OCI-LY1 (cell line): Measurements from ENCODE around the gene ABHD17A.
A peak's percentile ranks its signal among the peaks of the same experiment; 100 is the strongest.

Experiments
- H2AFZ ChIP-seq: fragments of 200-600 bp; sonication (generic), shearing (Covaris generic); 2 replicates; pipeline ENCODE4 v1.6.0; 2014; ENCODE audit warnings: antibody characterized with exemption, mild to moderate bottlenecking, low read length
- H3F3A ChIP-seq: fragments of 200-600 bp; sonication (generic), shearing (Covaris generic); 2 replicates; pipeline ENCODE4 v1.6.0; 2014; ENCODE audit warnings: mild to moderate bottlenecking, antibody characterized with exemption, low read length, moderate library complexity; ENCODE audit not compliant: insufficient read depth
- H3K27ac ChIP-seq: fragments of 200-600 bp; sonication (generic); 2 replicates; pipeline ENCODE4 v1.5.1; 2014; ENCODE audit warnings: low read length, mixed run types, mild to moderate bottlenecking, low read depth; ENCODE audit not compliant: poor library complexity, severe bottlenecking
- H3K27me3 ChIP-seq: fragments of 200-600 bp; sonication (generic); 2 replicates; pipeline ENCODE4 v1.6.0; 2014; ENCODE audit warnings: antibody characterized with exemption, mild to moderate bottlenecking, low read length, moderate library complexity; ENCODE audit not compliant: insufficient read depth
- H3K36me3 ChIP-seq: fragments of 200-600 bp; sonication (generic); 2 replicates; pipeline ENCODE4 v1.6.1; 2014; ENCODE audit warnings: mild to moderate bottlenecking, antibody characterized with exemption, low read length, moderate library complexity, mixed read lengths; ENCODE audit not compliant: insufficient read depth
- H3K4me1 ChIP-seq: fragments of 200-600 bp; sonication (generic); 2 replicates; pipeline ENCODE4 v1.5.1; 2014; ENCODE audit warnings: mild to moderate bottlenecking, low read length, moderate library complexity; ENCODE audit not compliant: insufficient read depth, severe bottlenecking
- H3K4me2 ChIP-seq: fragments of 200-600 bp; sonication (generic), shearing (Covaris generic); 2 replicates; pipeline ENCODE4 v1.6.1; 2014; ENCODE audit warnings: low read length
- H3K4me3 ChIP-seq: fragments of 200-600 bp; sonication (generic); 2 replicates; pipeline ENCODE4 v1.5.1; 2014; ENCODE audit warnings: low read length, low read depth, mild to moderate bottlenecking, mixed read lengths; ENCODE audit not compliant: poor library complexity, severe bottlenecking
- H3K79me2 ChIP-seq: fragments of 200-600 bp; shearing (Covaris generic); 2 replicates; pipeline ENCODE4 v1.6.1; 2016; ENCODE audit warnings: mixed run types, low read length, mixed read lengths; ENCODE audit not compliant: insufficient read depth
- H3K9ac ChIP-seq: fragments of 200-600 bp; sonication (generic), shearing (Covaris generic); 2 replicates; pipeline ENCODE4 v1.6.1; 2014; ENCODE audit warnings: mild to moderate bottlenecking, low read length, mixed read lengths
- H3K9me2 ChIP-seq: fragments of 200-600 bp; sonication (generic), shearing (Covaris generic); 2 replicates; pipeline ENCODE4 v1.6.1; 2014; ENCODE audit warnings: low read depth, mild to moderate bottlenecking, low read length, mixed read lengths
- H3K9me3 ChIP-seq: fragments of 200-600 bp; shearing (Covaris generic); 2 replicates; pipeline ENCODE4 v1.6.1; 2014; ENCODE audit warnings: low read length, mixed read lengths
- H4K20me1 ChIP-seq: fragments of 200-600 bp; sonication (generic), shearing (Covaris generic); 2 replicates; pipeline ENCODE4 v1.6.0; 2016; ENCODE audit warnings: mild to moderate bottlenecking, low read length; ENCODE audit not compliant: insufficient read depth
- CTCF ChIP-seq: fragments of 200-600 bp; sonication (generic), shearing (Covaris generic); IDR thresholded peaks from 2 replicates; pipeline ENCODE4 v1.5.1; 2017; ENCODE audit warnings: mild to moderate bottlenecking, antibody characterized with exemption, low read length, moderate library complexity, mixed read lengths
- EZH2 ChIP-seq: fragments of 200-600 bp; sonication (generic), shearing (Covaris generic); IDR thresholded peaks from 2 replicates; pipeline ENCODE4 v1.8.0; 2017; ENCODE audit warnings: borderline replicate concordance, mixed run types, mild to moderate bottlenecking, antibody characterized with exemption, low read length, moderate library complexity, mixed read lengths

Gene ABHD17A

GRCh38 chr19:1931445-1931844 lies 46.1 kb upstream of the ABHD17A start:
- Histone ChIP-seq H3K4me1 (peaks cover 18% of the 10 kb centered on the region), H3K79me2 (no peaks in the 10 kb centered on the region), H3K9me3 (peaks cover 10% of the 10 kb centered on the region; the same call in 1 of the 2 replicates), H2AFZ (no peak overlapping the region), H3K9ac (no peak overlapping the region), H3K27me3 (no peaks in the 10 kb centered on the region; the same call in 1 of the 2 replicates), H4K20me1 (no peaks in the 10 kb centered on the region), H3K4me2 (no peak overlapping the region), H3K36me3 (peaks cover 4% of the 10 kb centered on the region; the same call in 1 of the 2 replicates), H3F3A (0 out of 2 replicates have a peak, but pooled peaks cover 3% of the 10 kb centered on the region), H3K4me3 (no peak overlapping the region), H3K27ac (no peak overlapping the region), H3K9me2 (no peaks in the 10 kb centered on the region)
- TF ChIP-seq CTCF (no peak), EZH2 (no peak)

DNA sequence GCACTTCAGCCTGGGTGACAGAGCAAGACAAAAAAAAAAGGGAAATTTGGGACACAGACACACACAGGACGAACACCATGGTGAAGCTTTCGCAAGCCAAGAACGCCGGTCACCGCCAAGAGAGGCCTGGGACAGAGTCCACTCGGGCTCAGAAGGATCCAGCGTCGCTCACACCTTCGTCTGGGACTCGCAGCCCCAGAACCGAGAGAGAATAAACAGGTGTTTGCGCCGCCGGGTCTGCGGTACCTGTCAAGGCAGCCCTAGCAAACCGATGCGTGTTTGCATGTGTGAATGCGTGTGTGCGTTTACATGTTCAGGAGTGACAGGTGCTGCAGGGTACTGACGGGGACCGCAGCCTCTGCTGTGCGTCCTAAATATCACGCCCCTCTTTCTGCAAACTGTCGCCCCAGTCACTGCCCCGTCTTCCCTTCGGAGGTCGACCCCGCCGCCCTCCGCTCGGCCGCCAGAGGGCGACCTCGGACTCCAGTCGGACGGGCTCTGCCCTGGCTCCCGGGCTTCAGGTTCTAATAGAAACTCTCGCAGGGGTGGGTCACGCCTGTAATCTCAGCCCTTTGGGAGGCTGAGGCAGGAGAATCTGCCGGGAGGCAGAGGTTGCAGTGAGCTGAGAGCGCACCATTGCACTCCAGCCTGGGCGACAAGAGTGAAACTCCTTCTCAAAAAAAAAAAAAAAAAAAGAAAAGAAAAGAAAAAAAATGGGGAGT lies 43.9 kb upstream of the ABHD17A start:
- no peaks in the 10 kb centered on the region for H3K79me2 ChIP-seq
- peak overlapping the region; percentile 51 for H3K4me2 ChIP-seq
- no peak overlapping the region for H3K9ac ChIP-seq
- no peak overlapping the region for H2AFZ ChIP-seq
- H3K36me3 ChIP-seq: peaks cover 12% of the 10 kb centered on the region
- H3K4me1 ChIP-seq: peaks cover 18% of the 10 kb centered on the region
- H3K4me3 ChIP-seq: peak overlapping the region; percentile 7
- H3F3A ChIP-seq: 0 out of 2 replicates have a peak, but pooled peaks cover 3% of the 10 kb centered on the region
- TF ChIP-seq CTCF (peak; percentile 81), EZH2 (no peak)
- no peak overlapping the region for H3K27ac ChIP-seq
- H3K9me2 ChIP-seq: no peaks in the 10 kb centered on the region
- H4K20me1 ChIP-seq: no peaks in the 10 kb centered on the region
- peaks cover 8% of the 10 kb centered on the region; the same call in 1 of the 2 replicates for H3K9me3 ChIP-seq
- H3K27me3 ChIP-seq: no peaks in the 10 kb centered on the region; the same call in 1 of the 2 replicates

GRCh38 chr19:1925544-1925943 lies 40.2 kb upstream of the ABHD17A start:
- no peak overlapping the region for H3K9ac ChIP-seq
- no peaks in the 10 kb centered on the region for H3K27me3 ChIP-seq
- 0 out of 2 replicates have a peak, but pooled peaks cover 3% of the 10 kb centered on the region for H3F3A ChIP-seq
- H4K20me1 ChIP-seq: no peaks in the 10 kb centered on the region
- TF ChIP-seq EZH2 (no peak), CTCF (no peak)
- H3K79me2 ChIP-seq: no peaks in the 10 kb centered on the region
- H3K4me2 ChIP-seq: no peak overlapping the region
- no peak overlapping the region for H3K4me3 ChIP-seq
- H2AFZ ChIP-seq: no peak overlapping the region
- peaks cover 27% of the 10 kb centered on the region for H3K4me1 ChIP-seq
- peaks cover 37% of the 10 kb centered on the region for H3K36me3 ChIP-seq
- H3K9me3 ChIP-seq: no peaks in the 10 kb centered on the region
- no peak overlapping the region for H3K27ac ChIP-seq
- H3K9me2 ChIP-seq: no peaks in the 10 kb centered on the region
